Choroid plexus epithelial cell (primary cell): Measurements from ENCODE around the gene LGALS7.

Source experiments
- DNase-seq: peaks from one replicate; pipeline ENCODE4 v3.0.0-alpha.2; 2010; ENCODE audit warnings: low read depth
- H3K4me3 ChIP-seq: 2 replicates; pipeline ENCODE4 v1.5.1; 2011; ENCODE audit warnings: low read depth, mild to moderate bottlenecking, control low read depth, low read length, moderate library complexity
- CTCF ChIP-seq: conservative IDR thresholded peaks from 2 replicates; pipeline ENCODE4 v1.5.1; 2011; ENCODE audit warnings: low read depth, mild to moderate bottlenecking, control low read depth, inconsistent platforms, low read length, moderate library complexity

The LGALS7 gene

GRCh38 chr19:38733493-38734175, 39.7 kb downstream of the LGALS7 start:
- H3K4me3 ChIP-seq: no peak overlapping the region
- no peak for TF ChIP-seq CTCF
- no peak for DNase-seq

GRCh38 chr19:38733241-38733492, 40.1 kb downstream of the LGALS7 start:
- TF ChIP-seq CTCF: no peak
- no peak for DNase-seq
- H3K4me3 ChIP-seq: no peak overlapping the region

GRCh38 chr19:38731654-38732301, 41.5 kb downstream of the LGALS7 start:
- DNase-seq: no peak
- no peak for TF ChIP-seq CTCF
- H3K4me3 ChIP-seq: no peak overlapping the region

GRCh38 chr19:38730731-38731589, 42.4 kb downstream of the LGALS7 start:
- no peak for TF ChIP-seq CTCF
- no peak for DNase-seq
- no peak overlapping the region for H3K4me3 ChIP-seq

- TF ChIP-seq CTCF: no peak
- H3K4me3 ChIP-seq: no peak overlapping the region
Measured at GRCh38 chr19:38730470-38730730, 42.9 kb downstream of the LGALS7 start.

GRCh38 chr19:38729653-38730469, 43.5 kb downstream of the LGALS7 start:
- peak; percentile 87 for TF ChIP-seq CTCF
- H3K4me3 ChIP-seq: no peak overlapping the region
- DNase-seq: peak; percentile 59

More at GRCh38 chr19:38730470-38730730, 42.9 kb downstream of the LGALS7 start:
- no peak for DNase-seq
